ENCODE results near the gene NEK11. TPM values are rescaled to one million over a fixed set of nuclear protein-coding genes. Genes with fewer than 3 reads are reported as not detected.

NEK11 gene
- total RNA-seq, 1 donor = 14.5 TPM

DNA sequence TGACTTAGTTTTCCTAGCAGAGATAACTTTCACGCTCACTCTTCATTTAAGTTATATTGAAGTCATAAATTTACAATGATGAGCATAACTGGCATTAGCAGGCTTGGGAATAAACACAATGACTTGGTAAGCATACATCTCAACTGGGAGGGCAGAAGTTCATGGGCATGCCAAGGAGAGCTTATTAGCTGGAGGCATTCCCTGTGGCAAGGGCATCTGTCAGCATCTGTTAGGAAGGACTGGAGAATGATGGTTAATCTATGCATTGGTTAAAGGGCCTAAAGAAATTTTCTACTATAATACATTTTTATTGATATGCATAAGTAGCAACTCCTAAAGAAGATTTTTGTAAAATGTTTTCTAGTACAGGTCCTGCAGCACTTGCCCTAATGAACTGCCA is 52.4 kb downstream of the NEK11 start:
- peak; percentile 8 for DNase-seq (ENCODE audit: insufficient read length, low spot score, missing footprints)
- no peaks in the 10 kb centered on the region for H3K27me3 ChIP-seq (ENCODE audit: insufficient read depth, low read length)
- no peak overlapping the region for H3K27ac ChIP-seq (ENCODE audit: low read depth, low read length)
- no peaks in the 10 kb centered on the region for H3K36me3 ChIP-seq (ENCODE audit: insufficient read depth, low read length)
- no peaks in the 10 kb centered on the region for H4K20me1 ChIP-seq (ENCODE audit: insufficient read depth, low read length)
- TF ChIP-seq, protein P1, sequence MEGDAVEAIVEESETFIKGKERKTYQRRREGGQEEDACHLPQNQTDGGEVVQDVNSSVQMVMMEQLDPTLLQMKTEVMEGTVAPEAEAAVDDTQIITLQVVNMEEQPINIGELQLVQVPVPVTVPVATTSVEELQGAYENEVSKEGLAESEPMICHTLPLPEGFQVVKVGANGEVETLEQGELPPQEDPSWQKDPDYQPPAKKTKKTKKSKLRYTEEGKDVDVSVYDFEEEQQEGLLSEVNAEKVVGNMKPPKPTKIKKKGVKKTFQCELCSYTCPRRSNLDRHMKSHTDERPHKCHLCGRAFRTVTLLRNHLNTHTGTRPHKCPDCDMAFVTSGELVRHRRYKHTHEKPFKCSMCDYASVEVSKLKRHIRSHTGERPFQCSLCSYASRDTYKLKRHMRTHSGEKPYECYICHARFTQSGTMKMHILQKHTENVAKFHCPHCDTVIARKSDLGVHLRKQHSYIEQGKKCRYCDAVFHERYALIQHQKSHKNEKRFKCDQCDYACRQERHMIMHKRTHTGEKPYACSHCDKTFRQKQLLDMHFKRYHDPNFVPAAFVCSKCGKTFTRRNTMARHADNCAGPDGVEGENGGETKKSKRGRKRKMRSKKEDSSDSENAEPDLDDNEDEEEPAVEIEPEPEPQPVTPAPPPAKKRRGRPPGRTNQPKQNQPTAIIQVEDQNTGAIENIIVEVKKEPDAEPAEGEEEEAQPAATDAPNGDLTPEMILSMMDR (IDR thresholded peaks at IDR 0.05; ENCODE audit: extremely low read depth, low read depth, low read length) = no peak
- H3K79me2 ChIP-seq (ENCODE audit: insufficient read depth, low read length) = no peaks in the 10 kb centered on the region
- H3K4me1 ChIP-seq (ENCODE audit: insufficient read depth, low read length) = no peaks in the 10 kb centered on the region
- H3K4me2 ChIP-seq (ENCODE audit: insufficient read depth, low read length) = no peak overlapping the region
- no peak overlapping the region for H2AFZ ChIP-seq (ENCODE audit: low read length)
- H3K4me3 ChIP-seq (ENCODE audit: insufficient read depth, low read length) = no peak overlapping the region
- no peaks in the 10 kb centered on the region for H3K9me3 ChIP-seq (ENCODE audit: low read depth, low read length)

DNA sequence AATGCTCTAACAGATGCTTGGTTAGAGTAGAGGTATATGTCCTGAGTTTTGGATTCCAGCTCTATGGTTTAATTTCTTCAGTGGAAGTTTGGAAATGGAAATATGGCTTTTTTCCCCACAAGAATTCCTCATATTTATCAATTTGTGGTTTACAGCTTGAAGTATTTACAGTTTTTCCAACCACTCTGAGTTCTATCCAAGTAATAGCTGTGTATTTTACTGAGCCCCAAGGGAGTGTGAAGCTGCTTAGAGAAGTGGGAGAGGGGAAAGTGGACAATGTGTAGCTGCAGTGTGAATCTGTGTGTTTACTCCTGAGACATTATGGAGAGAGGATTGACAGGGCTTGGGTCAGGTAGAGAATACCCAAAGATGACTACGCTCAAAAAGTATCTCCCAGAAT is 54.5 kb downstream of the NEK11 start:
- Histone ChIP-seq H4K20me1 (ENCODE audit: insufficient read depth, low read length) (no peaks in the 10 kb centered on the region), H3K36me3 (ENCODE audit: insufficient read depth, low read length) (no peaks in the 10 kb centered on the region), H3K27ac (ENCODE audit: low read depth, low read length) (no peak overlapping the region), H3K27me3 (ENCODE audit: insufficient read depth, low read length) (no peaks in the 10 kb centered on the region), H2AFZ (ENCODE audit: low read length) (no peak overlapping the region), H3K4me1 (ENCODE audit: insufficient read depth, low read length) (no peaks in the 10 kb centered on the region), H3K4me3 (ENCODE audit: insufficient read depth, low read length) (no peak overlapping the region), H3K4me2 (ENCODE audit: insufficient read depth, low read length) (no peak overlapping the region), H3K79me2 (ENCODE audit: insufficient read depth, low read length) (no peaks in the 10 kb centered on the region), H3K9me3 (ENCODE audit: low read depth, low read length) (no peaks in the 10 kb centered on the region)
- TF ChIP-seq, protein P1 (IDR thresholded peaks at IDR 0.05; ENCODE audit: extremely low read depth, low read depth, low read length) = no peak
- DNase-seq (ENCODE audit: insufficient read length, low spot score, missing footprints) = no peak

DNA sequence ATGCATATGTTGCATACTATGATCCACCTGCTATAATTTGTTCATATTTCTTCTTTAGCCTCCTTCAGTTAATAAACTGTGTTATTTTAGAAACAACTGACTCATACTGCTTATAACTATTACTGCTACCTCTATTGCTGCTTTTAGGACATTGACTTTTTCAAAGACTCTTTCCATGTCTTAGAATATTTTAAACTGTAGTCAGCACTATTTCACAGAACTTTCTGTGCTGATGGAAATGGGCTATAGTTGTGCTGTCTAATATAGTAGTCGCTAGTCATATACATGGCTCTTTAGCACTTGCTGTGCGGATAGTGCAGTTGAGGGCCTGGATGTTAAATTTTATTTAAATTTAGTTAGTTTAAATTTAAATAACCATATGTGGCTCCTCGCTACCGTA is 55.6 kb downstream of the NEK11 start:
- Histone ChIP-seq H3K79me2 (ENCODE audit: insufficient read depth, low read length) (no peaks in the 10 kb centered on the region), H4K20me1 (ENCODE audit: insufficient read depth, low read length) (no peaks in the 10 kb centered on the region), H3K4me2 (ENCODE audit: insufficient read depth, low read length) (no peak overlapping the region), H3K4me3 (ENCODE audit: insufficient read depth, low read length) (no peak overlapping the region), H2AFZ (ENCODE audit: low read length) (no peak overlapping the region), H3K9me3 (ENCODE audit: low read depth, low read length) (no peaks in the 10 kb centered on the region), H3K36me3 (ENCODE audit: insufficient read depth, low read length) (no peaks in the 10 kb centered on the region), H3K4me1 (ENCODE audit: insufficient read depth, low read length) (no peaks in the 10 kb centered on the region), H3K27me3 (ENCODE audit: insufficient read depth, low read length) (no peaks in the 10 kb centered on the region), H3K27ac (ENCODE audit: low read depth, low read length) (no peak overlapping the region)
- no peak for DNase-seq (ENCODE audit: insufficient read length, low spot score, missing footprints)
- TF ChIP-seq, protein P1 (IDR thresholded peaks at IDR 0.05; ENCODE audit: extremely low read depth, low read depth, low read length) = no peak

DNA sequence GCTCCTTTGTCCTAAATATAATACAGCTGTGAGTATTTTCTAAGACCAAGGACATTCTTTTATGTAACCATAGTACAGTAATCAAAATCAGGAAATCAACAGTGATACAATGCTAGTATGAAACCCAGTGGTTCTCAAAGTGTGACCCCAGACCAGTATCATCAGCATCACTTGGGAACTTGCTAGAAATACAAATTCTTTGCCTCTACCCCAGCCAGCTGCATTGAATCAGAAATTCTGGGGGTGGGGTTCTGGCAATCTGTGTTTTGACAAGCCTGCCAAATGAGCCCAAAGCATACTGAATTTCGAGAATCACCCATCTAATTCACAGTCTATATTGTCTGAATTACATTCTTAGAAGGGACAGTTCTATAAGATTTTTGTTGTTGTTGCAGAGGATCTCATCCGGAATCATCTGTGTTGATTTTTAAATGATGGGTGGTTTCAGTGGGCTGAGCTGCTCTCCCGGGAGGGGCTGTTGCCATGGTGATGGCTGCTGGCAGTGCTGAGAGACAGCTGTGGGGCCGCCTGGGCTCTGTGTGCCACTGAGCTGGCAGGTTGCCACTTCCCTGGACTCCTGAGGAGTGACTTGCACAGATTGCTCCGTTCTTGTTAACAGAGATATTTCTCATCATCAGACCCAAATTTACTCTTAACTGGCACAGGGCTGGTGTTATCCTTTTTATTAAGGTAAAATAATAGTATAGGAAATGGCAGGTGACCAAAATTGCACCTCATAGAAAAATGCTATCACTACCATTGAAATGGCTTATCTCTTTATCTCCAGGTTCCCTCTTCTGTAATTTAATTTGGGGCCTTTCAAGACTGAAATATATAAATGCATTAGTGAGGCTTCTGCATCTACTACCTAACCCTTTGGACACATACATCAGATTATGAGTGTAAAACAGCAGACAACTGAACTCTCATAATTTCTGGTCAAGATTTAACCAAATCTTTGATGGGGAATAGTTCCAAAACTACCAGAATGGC is 56.5 kb downstream of the NEK11 start:
- Histone ChIP-seq H3K4me3 (ENCODE audit: insufficient read depth, low read length) (no peak overlapping the region), H3K9me3 (ENCODE audit: low read depth, low read length) (no peaks in the 10 kb centered on the region), H3K27ac (ENCODE audit: low read depth, low read length) (no peak overlapping the region), H4K20me1 (ENCODE audit: insufficient read depth, low read length) (no peaks in the 10 kb centered on the region), H3K4me1 (ENCODE audit: insufficient read depth, low read length) (no peaks in the 10 kb centered on the region), H3K4me2 (ENCODE audit: insufficient read depth, low read length) (no peak overlapping the region), H2AFZ (ENCODE audit: low read length) (no peak overlapping the region), H3K27me3 (ENCODE audit: insufficient read depth, low read length) (no peaks in the 10 kb centered on the region), H3K36me3 (ENCODE audit: insufficient read depth, low read length) (no peaks in the 10 kb centered on the region), H3K79me2 (ENCODE audit: insufficient read depth, low read length) (no peaks in the 10 kb centered on the region)
- peak; percentile 1 for DNase-seq (ENCODE audit: insufficient read length, low spot score, missing footprints)
- TF ChIP-seq, protein P1 (IDR thresholded peaks at IDR 0.05; ENCODE audit: extremely low read depth, low read depth, low read length) = no peak

Data from osteoblast (primary cell).